HFFc6 (cell line): ENCODE measurements around the gene CIZ1. TPM values are rescaled to one million over a fixed set of nuclear protein-coding genes. Genes with fewer than 3 reads are reported as not detected.
A peak's percentile ranks its signal among the peaks of the same experiment; 100 is the strongest.
"Not testable (repeated sequence)": the region's sequence is repeated elsewhere in the genome, so short reads cannot be mapped to it uniquely, and the experiment has no call there.

Experiments
- DNase-seq: peaks from one replicate; pipeline ENCODE4 v3.0.0-alpha.2; 2018
- H3K27ac Mint-ChIP-seq: 2 replicates; pipeline ENCODE4 v1.8.0; 2020; ENCODE audit warnings: mild to moderate bottlenecking, mixed read lengths
- H3K27me3 Mint-ChIP-seq: 2 replicates; pipeline ENCODE4 v1.8.0; 2021; ENCODE audit warnings: mild to moderate bottlenecking, moderate library complexity, mixed read lengths; ENCODE audit not compliant: insufficient read depth
- H3K36me3 Mint-ChIP-seq: 2 replicates; pipeline ENCODE4 v1.8.0; 2021; ENCODE audit warnings: low read depth, mixed read lengths
- H3K4me1 Mint-ChIP-seq: 2 replicates; pipeline ENCODE4 v1.8.0; 2020; ENCODE audit warnings: low read depth, mixed read lengths
- H3K4me3 Mint-ChIP-seq: 2 replicates; pipeline ENCODE4 v1.8.0; 2020; ENCODE audit warnings: mild to moderate bottlenecking, moderate library complexity, mixed read lengths
- H3K9me3 Mint-ChIP-seq: 2 replicates; pipeline ENCODE4 v1.8.0; 2020; ENCODE audit warnings: mild to moderate bottlenecking, mixed read lengths
- total RNA-seq, 6 experiments: library from RNA; stranded (reverse); fragmentation: NEBNext Ultra II Directional; extraction: Animal tissue kit (Norgen Biotek cat#: 25700); gene quantifications; 2 replicates in 1 of 6; 3 replicates in 5 of 6; pipeline ENCODE4 v1.2.3, GENCODE V29; 2021
- TF ChIP-seq, protein P1 (sequence below): fragments of 200-600 bp; sonication (generic); IDR thresholded peaks from 2 replicates; pipeline ENCODE4 v1.5.0; 2021; ENCODE audit warnings: antibody characterized with exemption, mild to moderate bottlenecking

The CIZ1 gene
- total RNA-seq, 6 experiments from 2014 or later = 119 to 168 (median 148) TPM

DNA sequence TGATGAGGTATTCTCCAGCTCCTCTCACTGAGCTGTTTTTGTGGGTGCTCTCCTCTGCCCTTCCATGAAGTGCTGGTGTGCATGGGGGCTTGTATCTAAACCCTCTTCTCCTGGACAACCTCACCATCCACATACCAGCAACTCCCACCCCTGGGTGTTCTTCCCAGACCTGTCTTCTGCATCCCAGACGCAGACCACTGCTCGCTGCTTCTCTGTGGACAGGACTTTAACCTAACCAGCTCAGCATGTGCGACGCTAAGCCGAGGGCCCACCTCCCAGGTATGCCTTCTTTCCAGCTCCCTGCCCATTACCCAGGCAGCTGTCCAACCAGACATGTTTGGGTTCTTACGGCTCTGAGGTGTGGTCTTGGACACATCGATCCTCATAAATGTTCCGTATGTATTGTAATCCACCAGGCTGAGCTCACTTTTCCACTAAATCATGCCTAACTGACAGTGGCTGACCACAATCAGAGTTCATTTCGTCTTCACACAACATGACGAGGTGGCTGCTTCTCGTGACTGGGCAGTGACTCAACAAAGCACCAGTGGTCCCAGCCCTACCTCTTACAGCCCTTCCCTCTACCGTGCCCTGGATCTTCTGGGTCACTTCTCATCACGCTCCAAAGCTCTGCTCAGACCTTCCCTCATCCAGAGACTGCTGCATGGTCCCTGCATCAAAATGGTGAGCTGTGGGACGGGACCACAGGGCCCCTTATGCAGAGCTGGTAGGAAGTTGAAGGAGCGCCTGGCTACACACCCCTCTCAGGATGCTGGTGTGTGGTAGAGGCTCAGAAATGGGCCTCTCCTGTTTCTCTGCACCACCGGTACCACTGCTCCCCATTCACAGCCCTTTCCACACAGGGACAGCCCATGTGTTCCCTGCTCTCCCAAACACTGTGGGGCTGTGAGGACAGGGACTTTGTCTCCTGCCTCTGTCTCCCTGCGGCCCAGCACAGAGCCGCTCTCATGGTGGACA, 54.3 kb downstream of the CIZ1 start:
- Mint-ChIP-seq H3K4me1 (peaks cover 13% of the 10 kb centered on the region), H3K9me3 (no peaks in the 10 kb centered on the region), H3K27ac (no peak overlapping the region), H3K27me3 (peaks cover 52% of the 10 kb centered on the region), H3K36me3 (0 out of 2 replicates have a peak, but pooled peaks cover 4% of the 10 kb centered on the region), H3K4me3 (no peak overlapping the region)
- DNase-seq = peak; percentile 55
- TF ChIP-seq, protein P1, sequence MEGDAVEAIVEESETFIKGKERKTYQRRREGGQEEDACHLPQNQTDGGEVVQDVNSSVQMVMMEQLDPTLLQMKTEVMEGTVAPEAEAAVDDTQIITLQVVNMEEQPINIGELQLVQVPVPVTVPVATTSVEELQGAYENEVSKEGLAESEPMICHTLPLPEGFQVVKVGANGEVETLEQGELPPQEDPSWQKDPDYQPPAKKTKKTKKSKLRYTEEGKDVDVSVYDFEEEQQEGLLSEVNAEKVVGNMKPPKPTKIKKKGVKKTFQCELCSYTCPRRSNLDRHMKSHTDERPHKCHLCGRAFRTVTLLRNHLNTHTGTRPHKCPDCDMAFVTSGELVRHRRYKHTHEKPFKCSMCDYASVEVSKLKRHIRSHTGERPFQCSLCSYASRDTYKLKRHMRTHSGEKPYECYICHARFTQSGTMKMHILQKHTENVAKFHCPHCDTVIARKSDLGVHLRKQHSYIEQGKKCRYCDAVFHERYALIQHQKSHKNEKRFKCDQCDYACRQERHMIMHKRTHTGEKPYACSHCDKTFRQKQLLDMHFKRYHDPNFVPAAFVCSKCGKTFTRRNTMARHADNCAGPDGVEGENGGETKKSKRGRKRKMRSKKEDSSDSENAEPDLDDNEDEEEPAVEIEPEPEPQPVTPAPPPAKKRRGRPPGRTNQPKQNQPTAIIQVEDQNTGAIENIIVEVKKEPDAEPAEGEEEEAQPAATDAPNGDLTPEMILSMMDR = no peak

DNA sequence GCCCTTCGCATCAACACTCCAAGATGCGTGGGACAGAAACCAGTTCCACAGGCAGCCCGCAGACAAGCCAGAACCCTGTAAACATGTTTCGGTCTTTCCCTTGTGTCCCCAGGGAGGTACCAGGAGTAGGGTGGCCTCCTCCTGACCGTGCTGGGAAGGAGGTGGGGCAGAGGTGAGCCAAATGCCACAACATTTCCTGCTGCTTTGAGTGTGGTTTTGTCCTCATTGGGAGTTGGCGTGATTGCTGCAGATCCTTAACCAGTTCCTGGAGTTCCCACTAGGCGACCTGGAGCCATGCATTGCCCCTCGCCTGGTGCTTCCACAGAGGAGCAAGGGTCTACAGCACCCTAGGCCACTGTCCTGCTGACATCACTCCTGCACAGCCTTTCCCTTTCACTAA, 55.8 kb downstream of the CIZ1 start:
- H3K27ac Mint-ChIP-seq, H3K36me3 Mint-ChIP-seq, DNase-seq, H3K4me3 Mint-ChIP-seq, H3K9me3 Mint-ChIP-seq: not testable (repeated sequence)
- Mint-ChIP-seq H3K4me1 (peaks cover 13% of the 10 kb centered on the region), H3K27me3 (peaks cover 49% of the 10 kb centered on the region)

DNA sequence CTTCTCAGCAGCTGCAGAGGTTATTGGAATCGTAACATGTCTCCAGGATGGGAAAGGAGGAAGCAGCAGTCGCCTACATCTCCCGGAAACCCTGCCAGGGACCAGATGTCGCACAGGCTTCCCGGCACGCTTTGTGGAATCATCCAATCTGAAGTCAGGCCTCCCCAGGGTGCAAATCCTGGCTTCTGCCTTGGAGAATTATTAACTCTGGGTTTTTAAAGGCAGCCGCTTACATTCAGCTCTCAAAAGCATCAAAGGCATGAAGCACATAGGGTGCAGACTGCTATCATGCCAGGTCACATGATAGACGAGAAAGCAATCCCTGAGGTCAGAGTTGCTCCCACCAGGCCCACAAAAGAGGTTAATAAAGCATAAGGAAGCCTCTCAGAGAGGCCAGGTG, 59.2 kb downstream of the CIZ1 start:
- H3K4me3 Mint-ChIP-seq = not testable (repeated sequence)
- peaks cover 15% of the 10 kb centered on the region for H3K4me1 Mint-ChIP-seq

DNA sequence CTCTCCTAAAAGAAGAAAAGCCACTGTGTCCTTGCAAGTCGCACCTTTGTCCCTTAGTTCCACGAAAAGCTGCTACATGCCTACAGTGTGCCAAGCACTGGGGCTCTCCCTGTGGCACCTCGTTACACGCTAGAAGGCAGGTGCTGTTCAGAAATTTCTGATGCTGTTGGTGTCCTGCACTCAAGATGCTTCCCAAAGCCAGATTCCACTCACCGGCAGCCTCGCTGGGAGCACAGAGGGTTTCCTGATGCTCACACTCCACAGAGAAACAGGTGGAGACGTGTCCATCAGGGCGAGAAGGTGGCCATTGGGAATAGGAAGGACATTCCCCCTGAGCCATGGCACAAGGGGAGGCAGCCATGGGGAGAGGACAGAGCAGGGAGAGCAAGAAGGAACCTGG, 60.0 kb downstream of the CIZ1 start:
- not testable (repeated sequence) for DNase-seq, H3K27ac Mint-ChIP-seq, H3K9me3 Mint-ChIP-seq, H3K36me3 Mint-ChIP-seq, H3K4me3 Mint-ChIP-seq
- Mint-ChIP-seq H3K27me3 (peaks cover 32% of the 10 kb centered on the region), H3K4me1 (peaks cover 11% of the 10 kb centered on the region)

More for the DNA sequence above, 59.2 kb downstream of the CIZ1 start:
- DNase-seq, H3K36me3 Mint-ChIP-seq, H3K27ac Mint-ChIP-seq, H3K9me3 Mint-ChIP-seq: not testable (repeated sequence)
- H3K27me3 Mint-ChIP-seq = peaks cover 34% of the 10 kb centered on the region

DNA sequence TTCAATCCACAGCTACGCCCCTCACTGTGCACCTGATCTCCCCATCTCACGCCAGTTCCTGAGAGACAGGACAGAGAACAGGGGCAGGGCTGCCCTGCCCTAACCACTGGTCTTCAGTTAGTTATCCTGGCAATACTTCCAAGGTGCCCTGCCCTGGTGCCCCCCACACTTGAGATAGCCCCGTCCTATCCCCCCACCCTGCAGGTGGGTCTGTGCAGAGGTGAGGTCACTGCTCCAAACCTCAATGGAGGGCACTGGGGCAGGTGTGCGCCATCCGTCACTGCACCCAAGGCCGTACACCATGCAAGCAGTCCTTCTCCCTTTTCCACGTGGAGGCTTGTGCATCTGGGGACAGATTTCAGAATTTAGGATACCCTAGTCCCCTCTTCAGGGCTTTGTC, 60.7 kb downstream of the CIZ1 start:
- H3K36me3 Mint-ChIP-seq, DNase-seq, H3K27ac Mint-ChIP-seq, H3K4me3 Mint-ChIP-seq, H3K9me3 Mint-ChIP-seq: not testable (repeated sequence)
- peaks cover 32% of the 10 kb centered on the region for H3K27me3 Mint-ChIP-seq
- H3K4me1 Mint-ChIP-seq = peaks cover 18% of the 10 kb centered on the region

DNA sequence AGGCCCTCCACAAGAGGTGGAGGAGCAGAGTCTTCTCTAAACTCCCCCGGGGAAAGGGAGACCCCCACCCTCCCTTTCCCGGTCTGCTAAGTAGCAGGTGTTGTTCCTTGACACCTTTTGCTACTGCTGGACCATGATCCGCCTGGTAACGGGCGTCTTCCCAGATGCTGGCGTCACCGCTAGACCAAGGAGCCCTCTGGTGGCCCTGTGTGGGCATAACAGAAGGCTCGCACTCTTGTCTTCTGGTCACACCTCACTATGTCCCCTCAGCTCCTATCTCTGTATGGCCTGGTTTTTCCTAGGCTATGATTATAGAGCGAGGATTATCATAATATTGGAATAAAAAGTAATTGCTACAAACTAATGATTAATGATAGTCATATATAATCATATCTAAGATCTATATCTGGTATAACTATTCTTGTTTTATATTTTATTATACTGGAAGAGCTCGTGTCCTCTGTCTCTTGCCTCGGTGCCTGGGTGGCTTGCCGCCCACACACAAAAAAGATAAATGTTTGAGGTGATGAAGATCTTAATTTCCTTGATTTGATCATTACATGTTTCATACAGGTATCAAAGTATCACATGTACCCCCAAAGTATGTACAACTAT, 61.3 kb downstream of the CIZ1 start:
- TF ChIP-seq, protein P1 = peak; percentile 72
- not testable (repeated sequence) for H3K27ac Mint-ChIP-seq, H3K36me3 Mint-ChIP-seq, H3K9me3 Mint-ChIP-seq, H3K4me3 Mint-ChIP-seq
- Mint-ChIP-seq H3K27me3 (peaks cover 27% of the 10 kb centered on the region), H3K4me1 (peaks cover 24% of the 10 kb centered on the region)
- peak; percentile 55 for DNase-seq

DNA sequence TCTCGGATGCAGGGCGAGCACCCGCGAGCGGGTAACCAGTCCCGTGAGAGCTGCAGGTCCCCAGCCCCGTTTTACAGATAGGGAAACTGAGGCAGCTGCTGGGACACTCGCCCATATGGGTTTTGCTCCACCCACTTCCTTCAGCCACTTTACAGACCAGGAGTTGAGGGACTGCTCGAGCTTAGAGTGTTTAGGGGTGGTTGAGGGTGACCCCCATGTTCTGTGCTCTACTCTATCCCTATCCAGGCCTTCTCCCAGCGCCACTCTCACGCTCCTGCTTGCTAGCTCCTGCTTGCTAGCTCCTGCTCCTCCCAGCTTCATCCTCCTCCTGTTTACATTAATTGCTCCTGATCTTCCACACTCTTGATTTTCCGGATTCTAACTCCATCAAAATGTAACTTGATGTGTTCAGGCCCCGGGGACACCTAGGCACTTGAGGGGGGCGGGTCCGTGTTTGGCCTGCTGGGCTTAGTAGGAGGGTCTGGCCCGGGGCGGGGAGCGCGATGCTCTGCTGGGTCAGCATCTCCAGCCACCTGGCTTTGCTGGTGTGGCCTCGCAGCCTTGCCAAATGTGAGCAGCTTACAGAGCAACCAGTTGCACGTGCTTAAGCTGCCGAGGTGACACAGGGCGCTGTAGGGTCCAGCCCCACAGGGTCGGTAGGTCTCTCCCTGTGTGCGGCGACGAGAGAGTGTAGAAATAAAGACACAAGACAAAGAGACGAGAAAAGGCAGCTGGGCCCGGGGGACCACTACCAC, 62.4 kb downstream of the CIZ1 start:
- no peak for DNase-seq
- Mint-ChIP-seq H3K4me1 (peaks cover 28% of the 10 kb centered on the region), H3K27me3 (peaks cover 20% of the 10 kb centered on the region), H3K9me3 (no peaks in the 10 kb centered on the region), H3K4me3 (peak overlapping the region; percentile 99), H3K36me3 (0 out of 2 replicates have a peak, but pooled peaks cover 4% of the 10 kb centered on the region), H3K27ac (peak overlapping the region; percentile 96)
- TF ChIP-seq, protein P1 = no peak
